ENCODE results near the gene TFF1. TPM values are rescaled to one million over a fixed set of nuclear protein-coding genes. Genes with fewer than 3 reads are reported as not detected.

Gene TFF1
- total RNA-seq, 1 experiment from 2014 or later, result not detected

DNA sequence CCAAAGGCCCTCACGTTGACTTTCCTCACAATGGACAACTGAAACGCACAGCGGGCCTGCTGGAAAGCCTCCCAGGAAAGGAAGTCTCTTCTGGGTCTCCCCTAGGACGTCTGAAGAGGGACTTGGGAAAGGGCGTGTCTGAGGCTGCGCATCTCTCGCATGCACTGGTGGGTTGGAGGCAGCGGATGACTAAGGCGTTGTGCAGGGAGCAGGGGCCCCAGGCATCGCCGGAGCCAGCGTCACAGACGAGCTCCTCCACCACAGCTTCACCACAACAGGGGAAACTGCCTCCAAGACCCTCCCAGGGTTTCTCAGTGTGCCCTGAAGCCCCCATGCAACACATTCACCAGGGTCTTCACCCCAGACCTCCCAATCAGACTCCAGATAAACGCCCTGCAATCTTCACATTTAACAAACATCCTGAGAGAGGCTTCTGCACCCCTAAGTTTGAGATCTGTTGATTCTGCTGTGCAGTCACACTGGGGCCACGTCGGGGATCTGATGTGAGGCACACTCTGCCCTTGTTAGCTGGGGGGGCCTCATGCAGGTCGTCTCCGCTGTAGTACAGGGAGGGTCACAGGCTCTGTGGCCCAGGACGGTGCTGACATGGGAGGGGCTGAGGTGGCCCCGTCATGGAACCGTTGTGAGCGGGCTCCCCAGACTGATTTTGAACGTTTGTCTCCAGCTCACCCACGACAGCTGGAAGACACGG, 7.0 kb upstream of the TFF1 start:
- TF ChIP-seq, protein P1, sequence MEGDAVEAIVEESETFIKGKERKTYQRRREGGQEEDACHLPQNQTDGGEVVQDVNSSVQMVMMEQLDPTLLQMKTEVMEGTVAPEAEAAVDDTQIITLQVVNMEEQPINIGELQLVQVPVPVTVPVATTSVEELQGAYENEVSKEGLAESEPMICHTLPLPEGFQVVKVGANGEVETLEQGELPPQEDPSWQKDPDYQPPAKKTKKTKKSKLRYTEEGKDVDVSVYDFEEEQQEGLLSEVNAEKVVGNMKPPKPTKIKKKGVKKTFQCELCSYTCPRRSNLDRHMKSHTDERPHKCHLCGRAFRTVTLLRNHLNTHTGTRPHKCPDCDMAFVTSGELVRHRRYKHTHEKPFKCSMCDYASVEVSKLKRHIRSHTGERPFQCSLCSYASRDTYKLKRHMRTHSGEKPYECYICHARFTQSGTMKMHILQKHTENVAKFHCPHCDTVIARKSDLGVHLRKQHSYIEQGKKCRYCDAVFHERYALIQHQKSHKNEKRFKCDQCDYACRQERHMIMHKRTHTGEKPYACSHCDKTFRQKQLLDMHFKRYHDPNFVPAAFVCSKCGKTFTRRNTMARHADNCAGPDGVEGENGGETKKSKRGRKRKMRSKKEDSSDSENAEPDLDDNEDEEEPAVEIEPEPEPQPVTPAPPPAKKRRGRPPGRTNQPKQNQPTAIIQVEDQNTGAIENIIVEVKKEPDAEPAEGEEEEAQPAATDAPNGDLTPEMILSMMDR (IDR thresholded peaks at IDR 0.05; ENCODE audit: unreplicated experiment), result no peak
- Mint-ChIP-seq H3K27ac (ENCODE audit: low read depth, unreplicated experiment) (no peak overlapping the region), H3K36me3 (ENCODE audit: insufficient read depth, unreplicated experiment) (no peaks in the 10 kb centered on the region), H3K27me3 (ENCODE audit: insufficient read depth, unreplicated experiment) (peaks cover 34% of the 10 kb centered on the region), H3K4me1 (ENCODE audit: insufficient read depth, unreplicated experiment) (no peaks in the 10 kb centered on the region), H3K9me3 (ENCODE audit: unreplicated experiment) (no peaks in the 10 kb centered on the region), H3K4me3 (ENCODE audit: unreplicated experiment) (no peak overlapping the region)
- intact Hi-C loops (cut with micrococcal nuclease), result no loop called here
- DNase-seq (ENCODE audit: unreplicated experiment), result no peak
- BruUV-seq (replicated peaks), result no TSS peak
- ChIA-PET CTCF (interaction anchor here (1.8 kb wide), 1 partner anchor 64 kb away, joined by 3 read pairs; no protein-coding TSS in a partner anchor), POLR2A (no interaction called here)

DNA sequence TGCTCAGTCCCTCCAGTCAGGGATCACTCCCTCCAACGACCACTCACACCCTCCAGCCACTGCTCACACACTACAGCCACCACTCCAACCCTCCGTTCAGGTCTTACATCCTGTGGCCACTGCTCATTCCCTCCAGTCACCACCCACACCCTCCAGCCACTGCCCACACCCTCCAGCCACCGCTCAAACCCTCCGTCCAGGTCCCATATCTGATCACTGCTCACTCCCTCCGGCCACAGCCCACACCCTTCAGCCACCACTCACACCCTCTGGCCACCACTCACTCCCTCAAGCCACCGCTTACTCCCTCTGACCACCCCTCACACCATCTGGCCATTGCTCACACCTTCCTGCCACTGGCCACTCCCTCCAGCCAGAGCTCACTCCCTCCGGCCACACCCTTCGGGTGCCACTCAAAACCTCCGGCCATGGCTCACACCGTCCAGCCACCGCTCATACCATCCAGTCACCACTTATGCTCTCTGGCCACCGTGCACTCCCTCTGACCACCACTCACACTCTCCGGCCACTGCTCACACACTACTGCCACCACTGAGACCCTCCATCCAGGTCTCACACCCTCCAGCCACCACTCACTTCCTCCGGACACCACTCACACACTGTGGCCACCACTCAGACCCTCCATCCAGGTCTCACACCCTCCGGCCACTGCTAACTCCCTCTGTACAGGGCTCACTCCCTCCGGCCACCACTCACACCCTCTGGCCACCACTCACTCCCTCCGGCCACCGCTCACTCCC, 4.7 kb upstream of the TFF1 start:
- Mint-ChIP-seq H3K27ac (ENCODE audit: low read depth, unreplicated experiment) (no peak overlapping the region), H3K4me3 (ENCODE audit: unreplicated experiment) (no peak overlapping the region), H3K4me1 (ENCODE audit: insufficient read depth, unreplicated experiment) (no peaks in the 10 kb centered on the region), H3K27me3 (ENCODE audit: insufficient read depth, unreplicated experiment) (peaks cover 16% of the 10 kb centered on the region), H3K36me3 (ENCODE audit: insufficient read depth, unreplicated experiment) (no peaks in the 10 kb centered on the region), H3K9me3 (ENCODE audit: unreplicated experiment) (no peaks in the 10 kb centered on the region)
- TF ChIP-seq, protein P1 (IDR thresholded peaks at IDR 0.05; ENCODE audit: unreplicated experiment), result no peak
- CTCF ChIA-PET, result interaction anchor here (0.6 kb wide), 1 partner anchor 114 kb away, joined by 3 read pairs; no protein-coding TSS in a partner anchor
- no TSS peak for BruUV-seq (replicated peaks)
- POLR2A ChIA-PET, result no interaction called here
- no peak for DNase-seq (ENCODE audit: unreplicated experiment)
- intact Hi-C loops (cut with micrococcal nuclease), result no loop called here

DNA sequence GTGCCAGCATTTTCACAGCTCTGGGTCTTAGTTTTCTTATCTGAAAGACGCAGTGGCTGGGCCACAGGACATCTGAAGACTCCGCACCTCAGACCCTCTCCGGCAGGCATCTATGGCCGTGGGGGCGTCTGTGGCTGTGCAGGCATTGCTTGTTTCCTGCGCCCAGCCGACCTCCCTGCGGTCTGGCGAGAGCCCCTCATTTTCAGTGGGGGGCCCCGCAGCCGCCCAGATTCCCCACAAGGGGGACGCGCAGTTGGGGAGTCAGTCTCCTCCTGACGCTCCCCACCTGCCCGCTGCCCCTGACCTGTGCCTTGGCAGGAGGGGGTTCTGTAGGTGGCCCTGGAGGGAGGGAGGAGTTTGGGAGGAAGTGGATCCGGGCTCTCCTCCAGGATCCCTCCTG, 3.5 kb upstream of the TFF1 start:
- DNase-seq (ENCODE audit: unreplicated experiment), result no peak
- intact Hi-C loops (cut with micrococcal nuclease), result no loop called here
- BruUV-seq (replicated peaks), result no TSS peak
- CTCF ChIA-PET, result no interaction called here
- no peaks in the 10 kb centered on the region for H3K36me3 Mint-ChIP-seq (ENCODE audit: insufficient read depth, unreplicated experiment)
- no peaks in the 10 kb centered on the region for H3K9me3 Mint-ChIP-seq (ENCODE audit: unreplicated experiment)
- POLR2A ChIA-PET, result no interaction called here
- TF ChIP-seq, protein P1 (IDR thresholded peaks at IDR 0.05; ENCODE audit: unreplicated experiment), result no peak
- H3K4me3 Mint-ChIP-seq (ENCODE audit: unreplicated experiment), result no peak overlapping the region
- no peaks in the 10 kb centered on the region for H3K4me1 Mint-ChIP-seq (ENCODE audit: insufficient read depth, unreplicated experiment)
- no peak overlapping the region for H3K27ac Mint-ChIP-seq (ENCODE audit: low read depth, unreplicated experiment)
- peaks cover 16% of the 10 kb centered on the region for H3K27me3 Mint-ChIP-seq (ENCODE audit: insufficient read depth, unreplicated experiment)

DNA sequence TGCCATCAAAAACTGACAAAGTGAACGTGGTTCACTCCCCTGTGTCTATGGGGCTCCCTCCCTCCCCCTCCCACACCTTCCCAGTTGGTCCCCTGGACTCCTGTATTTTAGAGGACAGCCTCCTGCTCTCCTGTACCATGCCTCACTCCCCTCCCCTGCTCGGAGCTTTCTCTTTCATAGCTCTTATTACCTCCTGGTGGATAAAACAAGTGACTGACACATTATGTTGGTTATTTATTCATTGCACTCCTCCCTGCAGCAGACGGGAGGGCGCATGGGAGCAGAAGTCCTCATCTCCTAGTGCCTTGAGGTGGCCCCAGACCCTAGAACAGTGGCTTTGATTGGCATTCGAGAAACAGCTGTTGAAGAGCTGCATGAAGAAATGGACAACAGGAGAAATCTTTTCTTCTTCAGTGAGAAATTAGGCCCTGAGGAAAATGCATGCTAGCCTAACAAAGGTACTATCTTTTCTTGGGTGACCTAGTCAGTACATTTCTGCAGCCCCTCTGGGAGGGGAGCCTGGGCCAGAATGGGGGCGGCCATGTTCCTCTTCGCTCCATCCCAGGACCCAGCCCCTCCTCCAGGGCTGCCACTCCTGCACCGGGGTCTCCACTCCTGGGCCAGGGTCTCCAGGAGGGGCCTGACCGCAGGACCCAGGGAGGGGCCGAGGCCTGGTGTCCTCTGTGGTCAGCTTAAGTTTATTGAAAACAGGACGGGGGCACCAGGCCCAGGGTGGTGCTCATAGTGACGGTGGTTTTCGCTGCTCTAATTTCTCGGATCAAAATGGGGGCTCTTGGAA, 1.2 kb upstream of the TFF1 start:
- Mint-ChIP-seq H3K4me1 (ENCODE audit: insufficient read depth, unreplicated experiment) (no peaks in the 10 kb centered on the region), H3K27ac (ENCODE audit: low read depth, unreplicated experiment) (no peak overlapping the region), H3K27me3 (ENCODE audit: insufficient read depth, unreplicated experiment) (peaks cover 35% of the 10 kb centered on the region), H3K9me3 (ENCODE audit: unreplicated experiment) (no peaks in the 10 kb centered on the region), H3K36me3 (ENCODE audit: insufficient read depth, unreplicated experiment) (no peaks in the 10 kb centered on the region), H3K4me3 (ENCODE audit: unreplicated experiment) (no peak overlapping the region)
- ChIA-PET POLR2A (interaction anchor here (0.6 kb wide), 2 partner anchors 148 to 1305 kb away, joined by 3 read pairs; no protein-coding TSS in a partner anchor), CTCF (interaction anchor here (0.6 to 1.5 kb wide), 3 partner anchors 57 to 223 kb away, joined by 3 to 4 read pairs (median 3); no protein-coding TSS in a partner anchor)
- no TSS peak for BruUV-seq (replicated peaks)
- TF ChIP-seq, protein P1 (IDR thresholded peaks at IDR 0.05; ENCODE audit: unreplicated experiment), result no peak
- DNase-seq (ENCODE audit: unreplicated experiment), result no peak
- intact Hi-C loops (cut with micrococcal nuclease), result no loop called here
